ENCODE results near the gene MYEOV.

MYEOV gene

GRCh38 chr11:69278091-69278867, 15.7 kb upstream of the MYEOV start:
- FAIRE-seq = no peak
- DNase-seq (ENCODE audit: insufficient read length, low spot score) = no peak
- TF ChIP-seq CTCF (IDR thresholded peaks at IDR 0.05; ENCODE audit: insufficient read depth, missing control alignments) = no peak

- no peak for TF ChIP-seq CTCF (IDR thresholded peaks at IDR 0.05; ENCODE audit: insufficient read depth, missing control alignments)
- no peak for FAIRE-seq
- no peak for DNase-seq (ENCODE audit: insufficient read length, low spot score)
Observed at GRCh38 chr11:69280451-69280850, 13.5 kb upstream of the MYEOV start.

- DNase-seq (ENCODE audit: insufficient read length, low spot score) (no peak), FAIRE-seq (no peak)
- TF ChIP-seq CTCF (IDR thresholded peaks at IDR 0.05; ENCODE audit: insufficient read depth, missing control alignments) = no peak
Observed at GRCh38 chr11:69280994-69281393, 13.0 kb upstream of the MYEOV start.

- no peak for TF ChIP-seq CTCF (IDR thresholded peaks at IDR 0.05; ENCODE audit: insufficient read depth, missing control alignments)
- no peak for FAIRE-seq
- DNase-seq (ENCODE audit: insufficient read length, low spot score) = no peak
Observed at GRCh38 chr11:69283446-69283845, 10.5 kb upstream of the MYEOV start.

GRCh38 chr11:69284081-69284511, 9.9 kb upstream of the MYEOV start:
- FAIRE-seq (no peak), DNase-seq (ENCODE audit: insufficient read length, low spot score) (no peak)
- TF ChIP-seq CTCF (IDR thresholded peaks at IDR 0.05; ENCODE audit: insufficient read depth, missing control alignments) = no peak

GRCh38 chr11:69285091-69285490, 8.9 kb upstream of the MYEOV start:
- FAIRE-seq = no peak
- no peak for TF ChIP-seq CTCF (IDR thresholded peaks at IDR 0.05; ENCODE audit: insufficient read depth, missing control alignments)
- no peak for DNase-seq (ENCODE audit: insufficient read length, low spot score)

- TF ChIP-seq CTCF (IDR thresholded peaks at IDR 0.05; ENCODE audit: insufficient read depth, missing control alignments) = no peak
- no peak for FAIRE-seq
- no peak for DNase-seq (ENCODE audit: insufficient read length, low spot score)
Observed at GRCh38 chr11:69285766-69286165, 8.2 kb upstream of the MYEOV start.
